ENCODE results near the gene TENM3. TPM values are rescaled to one million over a fixed set of nuclear protein-coding genes. Genes with fewer than 3 reads are reported as not detected.

Gene TENM3
- polyA plus RNA-seq, 1 of the 3 experiments (the other 2 are of a cell fraction), result 10.4 TPM

DNA sequence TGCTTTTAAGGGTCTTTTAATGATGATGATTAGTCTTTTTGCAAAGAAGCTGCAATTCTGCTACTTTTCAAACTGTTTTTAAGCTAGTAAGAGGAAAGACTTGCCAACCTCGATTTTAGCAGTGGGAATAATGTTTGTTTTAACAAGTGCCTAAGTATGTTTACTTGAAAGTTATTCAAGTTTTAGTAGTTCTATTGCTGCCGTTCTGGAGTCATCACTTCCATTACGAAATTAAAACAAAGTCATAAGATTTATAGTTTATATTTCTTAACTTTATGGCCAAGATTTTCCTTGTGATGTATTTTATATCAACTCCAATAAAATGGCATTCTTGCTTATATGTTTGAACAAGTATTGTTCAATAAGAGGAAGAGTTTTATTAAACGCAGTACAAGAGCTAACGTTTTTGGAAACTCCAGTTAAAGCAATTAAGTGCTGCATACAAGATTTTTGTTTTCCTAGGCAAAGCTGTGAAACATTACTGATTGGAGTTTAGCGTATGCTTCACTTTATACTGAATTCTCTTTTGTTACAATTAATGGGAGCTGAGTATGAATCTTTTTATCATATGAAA lies 211.3 kb downstream of the TENM3 start:
- Histone ChIP-seq H3K27me3 (ENCODE audit: insufficient read depth) (no peaks in the 10 kb centered on the region), H3K4me2 (no peak overlapping the region), H3F3A (replicated peaks; ENCODE audit: insufficient read depth) (no peaks in the 10 kb centered on the region), H3K27ac (ENCODE audit: low read depth in 2 of 2, low read length in 1 of 2) (no peak overlapping the region), H3K9me3 (no peaks in the 10 kb centered on the region), H3K9ac (no peak overlapping the region), H2AFZ (ENCODE audit: low read depth) (no peak overlapping the region), H3K36me3 (replicated peaks in 1 of 2; ENCODE audit: control insufficient read depth in 1 of 2, insufficient read depth in 2 of 2, low read length in 1 of 2) (no peaks in the 10 kb centered on the region), H3K4me3 (ENCODE audit: low read depth in 2 of 2, low read length in 1 of 2) (no peak overlapping the region), H3K79me2 (ENCODE audit: insufficient read depth) (peaks cover 7% of the 10 kb centered on the region; the same call in 1 of the 2 replicates), H3K9me2 (no peaks in the 10 kb centered on the region), H3K4me1 (ENCODE audit: control insufficient read depth in 1 of 2, insufficient read depth in 2 of 2, low read depth in 1 of 2, low read length in 1 of 2) (no peaks in the 10 kb centered on the region; a peak in 1 of 4 replicates), H4K20me1 (ENCODE audit: insufficient read depth) (no peaks in the 10 kb centered on the region)
- ChIA-PET POLR2A (no interaction called here), CTCF (interaction anchor here (1.4 to 1.5 kb wide), 2 partner anchors 20 to 128 kb away, joined by 3 to 4 read pairs; no protein-coding TSS in a partner anchor)
- WGBS (ENCODE audit: low lambda C conversion rate), result 83% methylated on average over 6 of the region's 6 CpGs
- no peak for DNase-seq
- TF ChIP-seq, protein P1, sequence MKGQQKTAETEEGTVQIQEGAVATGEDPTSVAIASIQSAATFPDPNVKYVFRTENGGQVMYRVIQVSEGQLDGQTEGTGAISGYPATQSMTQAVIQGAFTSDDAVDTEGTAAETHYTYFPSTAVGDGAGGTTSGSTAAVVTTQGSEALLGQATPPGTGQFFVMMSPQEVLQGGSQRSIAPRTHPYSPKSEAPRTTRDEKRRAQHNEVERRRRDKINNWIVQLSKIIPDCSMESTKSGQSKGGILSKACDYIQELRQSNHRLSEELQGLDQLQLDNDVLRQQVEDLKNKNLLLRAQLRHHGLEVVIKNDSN (IDR thresholded peaks at IDR 0.05; ENCODE audit: borderline replicate concordance, low read depth), result no peak
- TF ChIP-seq, protein P2, sequence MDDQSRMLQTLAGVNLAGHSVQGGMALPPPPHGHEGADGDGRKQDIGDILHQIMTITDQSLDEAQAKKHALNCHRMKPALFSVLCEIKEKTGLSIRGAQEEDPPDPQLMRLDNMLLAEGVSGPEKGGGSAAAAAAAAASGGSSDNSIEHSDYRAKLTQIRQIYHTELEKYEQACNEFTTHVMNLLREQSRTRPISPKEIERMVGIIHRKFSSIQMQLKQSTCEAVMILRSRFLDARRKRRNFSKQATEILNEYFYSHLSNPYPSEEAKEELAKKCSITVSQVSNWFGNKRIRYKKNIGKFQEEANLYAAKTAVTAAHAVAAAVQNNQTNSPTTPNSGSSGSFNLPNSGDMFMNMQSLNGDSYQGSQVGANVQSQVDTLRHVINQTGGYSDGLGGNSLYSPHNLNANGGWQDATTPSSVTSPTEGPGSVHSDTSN (IDR thresholded peaks at IDR 0.05), result no peak
- TF ChIP-seq, protein P3, sequence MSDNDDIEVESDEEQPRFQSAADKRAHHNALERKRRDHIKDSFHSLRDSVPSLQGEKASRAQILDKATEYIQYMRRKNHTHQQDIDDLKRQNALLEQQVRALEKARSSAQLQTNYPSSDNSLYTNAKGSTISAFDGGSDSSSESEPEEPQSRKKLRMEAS (IDR thresholded peaks at IDR 0.05; ENCODE audit: low read depth), result no peak
- no peak for TF ChIP-seq MXI1 (IDR thresholded peaks at IDR 0.05; ENCODE audit: low read depth, low read length)
- no peak for TF ChIP-seq RFX5 (IDR thresholded peaks at IDR 0.05; ENCODE audit: low read length)

DNA sequence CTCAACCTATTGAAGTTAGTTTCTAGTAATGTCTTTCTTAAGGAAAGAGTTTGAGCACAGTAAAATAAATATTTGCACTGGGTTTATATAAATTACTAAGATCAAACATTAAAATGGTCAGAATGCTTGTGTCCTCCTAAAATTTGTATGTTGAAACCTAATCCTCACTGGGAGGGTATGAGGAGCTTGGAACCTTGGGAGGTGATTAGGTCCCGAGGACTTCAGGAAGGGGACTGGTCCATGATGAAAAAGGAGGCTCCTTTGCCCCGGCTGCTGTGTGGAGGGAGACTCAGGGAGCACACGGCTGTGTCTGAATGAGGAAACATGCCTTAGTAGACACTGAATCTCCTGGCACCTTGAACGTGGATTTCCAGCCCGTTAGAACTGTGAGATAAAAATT lies 221.9 kb downstream of the TENM3 start:
- Histone ChIP-seq H3K27me3 (ENCODE audit: insufficient read depth) (no peaks in the 10 kb centered on the region), H3K4me2 (no peak overlapping the region), H2AFZ (ENCODE audit: low read depth) (no peak overlapping the region), H4K20me1 (ENCODE audit: insufficient read depth) (no peaks in the 10 kb centered on the region), H3K9me3 (no peaks in the 10 kb centered on the region), H3F3A (replicated peaks; ENCODE audit: insufficient read depth) (no peaks in the 10 kb centered on the region), H3K27ac (ENCODE audit: low read depth in 2 of 2, low read length in 1 of 2) (no peak overlapping the region), H3K36me3 (replicated peaks in 1 of 2; ENCODE audit: control insufficient read depth in 1 of 2, insufficient read depth in 2 of 2, low read length in 1 of 2) (no peaks in the 10 kb centered on the region), H3K4me1 (ENCODE audit: control insufficient read depth in 1 of 2, insufficient read depth in 2 of 2, low read depth in 1 of 2, low read length in 1 of 2) (no peaks in the 10 kb centered on the region), H3K9ac (no peak overlapping the region), H3K9me2 (no peaks in the 10 kb centered on the region), H3K79me2 (ENCODE audit: insufficient read depth) (no peaks in the 10 kb centered on the region), H3K4me3 (ENCODE audit: low read depth in 2 of 2, low read length in 1 of 2) (no peak overlapping the region)
- no peak for DNase-seq
- no peak for TF ChIP-seq GABPA (IDR thresholded peaks at IDR 0.05; ENCODE audit: low read depth)
- TF ChIP-seq, protein P4, sequence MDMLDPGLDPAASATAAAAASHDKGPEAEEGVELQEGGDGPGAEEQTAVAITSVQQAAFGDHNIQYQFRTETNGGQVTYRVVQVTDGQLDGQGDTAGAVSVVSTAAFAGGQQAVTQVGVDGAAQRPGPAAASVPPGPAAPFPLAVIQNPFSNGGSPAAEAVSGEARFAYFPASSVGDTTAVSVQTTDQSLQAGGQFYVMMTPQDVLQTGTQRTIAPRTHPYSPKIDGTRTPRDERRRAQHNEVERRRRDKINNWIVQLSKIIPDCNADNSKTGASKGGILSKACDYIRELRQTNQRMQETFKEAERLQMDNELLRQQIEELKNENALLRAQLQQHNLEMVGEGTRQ (IDR thresholded peaks at IDR 0.05; ENCODE audit: borderline replicate concordance, low read depth, low read length), result no peak
- ChIA-PET POLR2A (no interaction called here), CTCF (no interaction called here)
- WGBS (ENCODE audit: low lambda C conversion rate), result 72% methylated on average over 5 of the region's 5 CpGs

DNA sequence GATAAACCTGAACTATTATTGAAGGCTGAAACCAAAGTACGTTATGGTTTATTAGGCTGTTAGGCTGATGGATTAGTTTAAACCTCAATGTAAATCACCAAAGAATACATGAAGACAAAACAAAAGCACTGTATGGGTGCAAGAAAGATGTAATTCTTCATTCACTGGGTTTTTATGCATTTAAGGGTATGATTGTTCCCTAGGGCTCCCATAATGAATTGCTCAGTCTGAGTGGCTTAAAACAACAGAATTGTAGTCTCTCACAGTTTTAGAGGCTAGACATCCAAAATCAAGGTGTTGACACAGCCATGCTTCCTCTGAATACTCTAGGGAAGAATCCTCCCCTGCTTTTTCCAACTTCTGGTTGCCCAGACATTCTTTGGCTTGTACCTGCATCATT lies 222.8 kb downstream of the TENM3 start:
- Histone ChIP-seq H3K4me1 (ENCODE audit: control insufficient read depth in 1 of 2, insufficient read depth in 2 of 2, low read depth in 1 of 2, low read length in 1 of 2) (no peaks in the 10 kb centered on the region), H3K27ac (ENCODE audit: low read depth in 2 of 2, low read length in 1 of 2) (no peak overlapping the region), H3K36me3 (replicated peaks in 1 of 2; ENCODE audit: control insufficient read depth in 1 of 2, insufficient read depth in 2 of 2, low read length in 1 of 2) (no peaks in the 10 kb centered on the region), H3K4me2 (no peak overlapping the region), H3K4me3 (ENCODE audit: low read depth in 2 of 2, low read length in 1 of 2) (no peak overlapping the region), H2AFZ (ENCODE audit: low read depth) (no peak overlapping the region), H3K9me3 (no peaks in the 10 kb centered on the region), H3K9me2 (no peaks in the 10 kb centered on the region), H3F3A (replicated peaks; ENCODE audit: insufficient read depth) (no peaks in the 10 kb centered on the region), H3K27me3 (ENCODE audit: insufficient read depth) (no peaks in the 10 kb centered on the region), H3K9ac (no peak overlapping the region), H3K79me2 (ENCODE audit: insufficient read depth) (no peaks in the 10 kb centered on the region), H4K20me1 (ENCODE audit: insufficient read depth) (no peaks in the 10 kb centered on the region)
- DNase-seq, result no peak
- CTCF ChIA-PET, result no interaction called here
- POLR2A ChIA-PET, result no interaction called here
- TF ChIP-seq MEF2A (IDR thresholded peaks at IDR 0.05; ENCODE audit: borderline replicate concordance, low read depth), result no peak
- no peak for TF ChIP-seq EP300 (IDR thresholded peaks at IDR 0.05; ENCODE audit: borderline replicate concordance in 1 of 2, low read depth in 1 of 2, low read length in 1 of 2)
- TF ChIP-seq, protein P5, sequence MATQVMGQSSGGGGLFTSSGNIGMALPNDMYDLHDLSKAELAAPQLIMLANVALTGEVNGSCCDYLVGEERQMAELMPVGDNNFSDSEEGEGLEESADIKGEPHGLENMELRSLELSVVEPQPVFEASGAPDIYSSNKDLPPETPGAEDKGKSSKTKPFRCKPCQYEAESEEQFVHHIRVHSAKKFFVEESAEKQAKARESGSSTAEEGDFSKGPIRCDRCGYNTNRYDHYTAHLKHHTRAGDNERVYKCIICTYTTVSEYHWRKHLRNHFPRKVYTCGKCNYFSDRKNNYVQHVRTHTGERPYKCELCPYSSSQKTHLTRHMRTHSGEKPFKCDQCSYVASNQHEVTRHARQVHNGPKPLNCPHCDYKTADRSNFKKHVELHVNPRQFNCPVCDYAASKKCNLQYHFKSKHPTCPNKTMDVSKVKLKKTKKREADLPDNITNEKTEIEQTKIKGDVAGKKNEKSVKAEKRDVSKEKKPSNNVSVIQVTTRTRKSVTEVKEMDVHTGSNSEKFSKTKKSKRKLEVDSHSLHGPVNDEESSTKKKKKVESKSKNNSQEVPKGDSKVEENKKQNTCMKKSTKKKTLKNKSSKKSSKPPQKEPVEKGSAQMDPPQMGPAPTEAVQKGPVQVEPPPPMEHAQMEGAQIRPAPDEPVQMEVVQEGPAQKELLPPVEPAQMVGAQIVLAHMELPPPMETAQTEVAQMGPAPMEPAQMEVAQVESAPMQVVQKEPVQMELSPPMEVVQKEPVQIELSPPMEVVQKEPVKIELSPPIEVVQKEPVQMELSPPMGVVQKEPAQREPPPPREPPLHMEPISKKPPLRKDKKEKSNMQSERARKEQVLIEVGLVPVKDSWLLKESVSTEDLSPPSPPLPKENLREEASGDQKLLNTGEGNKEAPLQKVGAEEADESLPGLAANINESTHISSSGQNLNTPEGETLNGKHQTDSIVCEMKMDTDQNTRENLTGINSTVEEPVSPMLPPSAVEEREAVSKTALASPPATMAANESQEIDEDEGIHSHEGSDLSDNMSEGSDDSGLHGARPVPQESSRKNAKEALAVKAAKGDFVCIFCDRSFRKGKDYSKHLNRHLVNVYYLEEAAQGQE (IDR thresholded peaks at IDR 0.05; ENCODE audit: low read depth, low read length), result no peak
- no peak for TF ChIP-seq RAD21 (IDR thresholded peaks at IDR 0.05; ENCODE audit: low read length)
- WGBS (ENCODE audit: low lambda C conversion rate), result 84% methylated on average over 1 of the region's 1 CpG
